Neural cell (in vitro differentiated cells): ENCODE measurements around the gene KCNJ12.

Experiments used
- POLR2AphosphoS5 ChIP-seq: IDR thresholded peaks from 2 replicates; pipeline ENCODE4 v1.6.1; 2012
- RAD21 ChIP-seq: fragments of 450-650 bp; conservative IDR thresholded peaks from 2 replicates; pipeline ENCODE4 v1.6.1; 2014; ENCODE audit warnings: antibody characterized with exemption, mild to moderate bottlenecking, moderate library complexity
- REST ChIP-seq: IDR thresholded peaks from 2 replicates; pipeline ENCODE4 v1.6.1; 2012; ENCODE audit warnings: borderline replicate concordance
- TF ChIP-seq, protein P1 (sequence below): fragments of 450-650 bp; IDR thresholded peaks from 2 replicates; pipeline ENCODE4 v1.5.1; 2014; ENCODE audit warnings: antibody characterized with exemption, mild to moderate bottlenecking, moderate library complexity; ENCODE audit not compliant: poor library complexity, severe bottlenecking

GRCh38 chr17:21455761-21456160 is 79.6 kb downstream of the KCNJ12 start:
- TF ChIP-seq, protein P1, sequence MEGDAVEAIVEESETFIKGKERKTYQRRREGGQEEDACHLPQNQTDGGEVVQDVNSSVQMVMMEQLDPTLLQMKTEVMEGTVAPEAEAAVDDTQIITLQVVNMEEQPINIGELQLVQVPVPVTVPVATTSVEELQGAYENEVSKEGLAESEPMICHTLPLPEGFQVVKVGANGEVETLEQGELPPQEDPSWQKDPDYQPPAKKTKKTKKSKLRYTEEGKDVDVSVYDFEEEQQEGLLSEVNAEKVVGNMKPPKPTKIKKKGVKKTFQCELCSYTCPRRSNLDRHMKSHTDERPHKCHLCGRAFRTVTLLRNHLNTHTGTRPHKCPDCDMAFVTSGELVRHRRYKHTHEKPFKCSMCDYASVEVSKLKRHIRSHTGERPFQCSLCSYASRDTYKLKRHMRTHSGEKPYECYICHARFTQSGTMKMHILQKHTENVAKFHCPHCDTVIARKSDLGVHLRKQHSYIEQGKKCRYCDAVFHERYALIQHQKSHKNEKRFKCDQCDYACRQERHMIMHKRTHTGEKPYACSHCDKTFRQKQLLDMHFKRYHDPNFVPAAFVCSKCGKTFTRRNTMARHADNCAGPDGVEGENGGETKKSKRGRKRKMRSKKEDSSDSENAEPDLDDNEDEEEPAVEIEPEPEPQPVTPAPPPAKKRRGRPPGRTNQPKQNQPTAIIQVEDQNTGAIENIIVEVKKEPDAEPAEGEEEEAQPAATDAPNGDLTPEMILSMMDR: no peak
- TF ChIP-seq REST (no peak), RAD21 (no peak), POLR2AphosphoS5 (no peak)
